ENCODE measurements around the gene PRSS57. TPM values are rescaled to one million over a fixed set of nuclear protein-coding genes. Genes with fewer than 3 reads are reported as not detected.
"Not testable (repeated sequence)": the region's sequence is repeated elsewhere in the genome, so short reads cannot be mapped to it uniquely, and the experiment has no call there.

PRSS57 gene
- polyA plus RNA-seq, 3 donors: 0.16 to 1.4 (median 0.78) TPM

- H2AFZ ChIP-seq (ENCODE audit: insufficient read depth, low read depth, low read length, poor library complexity, severe bottlenecking): no peak overlapping the region
- no peaks in the 10 kb centered on the region for H3K36me3 Mint-ChIP-seq
- H3K36me3 ChIP-seq (replicated peaks in 1 of 2; ENCODE audit: control insufficient read depth in 1 of 2, insufficient read depth in 2 of 2, low read length in 2 of 2): no peaks in the 10 kb centered on the region
- H3K4me1 ChIP-seq (ENCODE audit: control insufficient read depth in 1 of 2, insufficient read depth in 2 of 2, low read length in 2 of 2): no peaks in the 10 kb centered on the region
- intact Hi-C loops (cut with micrococcal nuclease): loop anchor here in 1 of 2 donors (5.0 kb wide), 1 partner anchor 149 kb away; no protein-coding TSS in a partner anchor
- H3K27ac ChIP-seq (ENCODE audit: low read depth in 1 of 2, low read length in 2 of 2): no peak overlapping the region
- no peak overlapping the region for H3K9ac ChIP-seq (ENCODE audit: insufficient read depth, low read length, poor library complexity, severe bottlenecking)
- WGBS (ENCODE audit: insufficient coverage): 100% methylated on average over 7 of the region's 16 CpGs
- no peak overlapping the region for H3K4me3 Mint-ChIP-seq
- H3K27ac Mint-ChIP-seq: peak overlapping the region in 1 of 7 donors; percentile 13
- H4K20me1 ChIP-seq (ENCODE audit: insufficient read depth, low read length): no peaks in the 10 kb centered on the region
- H3K27me3 Mint-ChIP-seq (ENCODE audit: low read depth in 3 of 3): peaks cover 0 to 12% (median 2%) of the 10 kb centered on the region in 3 donors
- no peak overlapping the region for H3K4me3 ChIP-seq (replicated peaks in 1 of 3; ENCODE audit: low read depth in 2 of 3, low read length in 3 of 3)
- H3K9me3 ChIP-seq (replicated peaks in 1 of 2; ENCODE audit: control insufficient read depth in 1 of 2, insufficient read depth in 1 of 2, low read length in 2 of 2): no peaks in the 10 kb centered on the region
- no peak for TF ChIP-seq CTCF (IDR thresholded peaks at IDR 0.05)
- H3K9me3 Mint-ChIP-seq: no peaks in the 10 kb centered on the region
- H3K27me3 ChIP-seq (ENCODE audit: control insufficient read depth in 2 of 2, insufficient read depth in 2 of 2, low read length in 2 of 2): no peaks in the 10 kb centered on the region
- peaks cover 6% of the 10 kb centered on the region for H3K4me1 Mint-ChIP-seq
- H3K79me2 ChIP-seq (ENCODE audit: insufficient read depth, low read length): no peaks in the 10 kb centered on the region
- H3K4me2 ChIP-seq (replicated peaks; ENCODE audit: extremely low read depth, low read length, poor library complexity, severe bottlenecking): no peak overlapping the region
- no peak for DNase-seq
Measured at GRCh38 chr19:731000-731399, 35.7 kb upstream of the PRSS57 start.

DNA sequence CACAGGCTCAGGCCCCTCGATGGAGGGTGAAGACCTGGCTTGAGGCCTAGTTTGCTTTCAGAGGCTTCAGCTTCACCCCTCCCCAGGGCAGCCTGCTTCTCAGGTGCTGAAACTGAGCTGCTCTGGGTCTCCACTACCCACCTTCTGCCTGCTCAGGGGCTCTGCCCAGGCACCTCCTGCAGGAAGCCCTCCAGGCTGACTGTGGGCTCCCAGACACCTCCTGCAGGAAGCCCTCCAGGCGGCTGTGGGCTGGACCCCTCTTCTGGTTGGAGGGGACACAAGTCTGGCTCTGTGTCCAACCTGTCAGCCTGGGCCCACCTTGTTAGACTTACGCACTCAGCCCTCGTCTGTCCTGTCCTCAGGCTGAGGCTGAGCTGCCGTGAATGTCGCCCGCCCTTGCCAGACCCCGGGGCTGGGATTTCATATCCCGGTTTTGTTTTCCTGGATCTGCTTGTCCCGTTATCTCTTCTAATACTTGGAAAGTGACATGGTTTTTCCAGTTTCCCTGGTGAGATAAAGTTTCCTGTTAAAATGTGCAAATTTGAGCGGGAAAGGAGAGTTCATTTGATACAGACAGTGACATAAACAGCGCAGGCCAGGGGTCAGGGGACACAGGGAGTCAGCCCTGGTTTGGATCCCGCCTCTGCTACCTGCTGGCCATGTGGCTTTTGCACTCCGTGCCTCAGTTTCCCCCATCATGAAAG lies 34.9 kb upstream of the PRSS57 start:
- no peak for TF ChIP-seq CTCF (IDR thresholded peaks at IDR 0.05)
- no peaks in the 10 kb centered on the region for H3K79me2 ChIP-seq (ENCODE audit: insufficient read depth, low read length)
- no peaks in the 10 kb centered on the region for H3K36me3 Mint-ChIP-seq
- H3K4me3 Mint-ChIP-seq: no peak overlapping the region
- no peaks in the 10 kb centered on the region for H3K27me3 ChIP-seq (ENCODE audit: control insufficient read depth in 2 of 2, insufficient read depth in 2 of 2, low read length in 2 of 2)
- H3K4me1 Mint-ChIP-seq: peaks cover 6% of the 10 kb centered on the region
- H3K27ac Mint-ChIP-seq: no peak overlapping the region
- no peaks in the 10 kb centered on the region for H3K36me3 ChIP-seq (replicated peaks in 1 of 2; ENCODE audit: control insufficient read depth in 1 of 2, insufficient read depth in 2 of 2, low read length in 2 of 2)
- no peak overlapping the region for H2AFZ ChIP-seq (ENCODE audit: insufficient read depth, low read depth, low read length, poor library complexity, severe bottlenecking)
- no peaks in the 10 kb centered on the region for H3K4me1 ChIP-seq (ENCODE audit: control insufficient read depth in 1 of 2, insufficient read depth in 2 of 2, low read length in 2 of 2)
- peaks cover 0 to 12% (median 2%) of the 10 kb centered on the region in 3 donors for H3K27me3 Mint-ChIP-seq (ENCODE audit: low read depth in 3 of 3)
- no peak overlapping the region for H3K4me2 ChIP-seq (replicated peaks; ENCODE audit: extremely low read depth, low read length, poor library complexity, severe bottlenecking)
- no peak for DNase-seq
- no peak overlapping the region for H3K9ac ChIP-seq (ENCODE audit: insufficient read depth, low read length, poor library complexity, severe bottlenecking)
- H3K9me3 ChIP-seq (replicated peaks in 1 of 2; ENCODE audit: control insufficient read depth in 1 of 2, insufficient read depth in 1 of 2, low read length in 2 of 2): no peaks in the 10 kb centered on the region
- intact Hi-C loops (cut with micrococcal nuclease): loop anchor here in 1 of 2 donors (5.0 kb wide), 1 partner anchor 148 kb away; no protein-coding TSS in a partner anchor
- 94% methylated on average over 12 of the region's 14 CpGs for WGBS (ENCODE audit: insufficient coverage)
- H3K4me3 ChIP-seq (replicated peaks in 1 of 3; ENCODE audit: low read depth in 2 of 3, low read length in 3 of 3): no peak overlapping the region
- no peaks in the 10 kb centered on the region for H4K20me1 ChIP-seq (ENCODE audit: insufficient read depth, low read length)
- H3K9me3 Mint-ChIP-seq: no peaks in the 10 kb centered on the region
- H3K27ac ChIP-seq (ENCODE audit: low read depth in 1 of 2, low read length in 2 of 2): no peak overlapping the region

DNA sequence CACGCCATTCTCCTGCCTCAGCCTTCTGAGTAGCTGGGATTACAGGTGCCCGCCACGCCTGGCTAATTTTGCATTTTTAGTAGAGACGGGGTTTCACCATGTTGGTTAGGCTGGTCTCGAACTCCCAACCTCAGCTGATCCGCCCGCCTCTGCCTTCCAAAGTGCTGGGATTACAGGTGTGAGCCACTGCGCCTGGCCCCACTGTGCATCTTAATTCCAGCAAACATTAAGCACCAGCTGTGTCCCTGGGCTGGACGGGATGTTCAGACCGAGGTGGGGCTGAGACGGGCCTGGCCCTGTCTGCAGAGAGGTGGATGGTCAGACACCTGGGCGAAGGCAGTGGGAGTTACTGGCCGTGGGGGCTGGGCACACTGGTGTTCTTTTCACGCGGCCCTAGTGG lies 34.3 kb upstream of the PRSS57 start:
- H3K4me2 ChIP-seq (replicated peaks; ENCODE audit: extremely low read depth, low read length, poor library complexity, severe bottlenecking); H3K4me1 ChIP-seq (ENCODE audit: control insufficient read depth in 1 of 2, insufficient read depth in 2 of 2, low read length in 2 of 2): not testable (repeated sequence)
- 97% methylated on average over 6 of the region's 15 CpGs for WGBS (ENCODE audit: insufficient coverage)

More for the DNA sequence above, 34.3 kb upstream of the PRSS57 start:
- H3K9me3 ChIP-seq (replicated peaks in 1 of 2; ENCODE audit: control insufficient read depth in 1 of 2, insufficient read depth in 1 of 2, low read length in 2 of 2); H3K4me3 ChIP-seq (replicated peaks in 1 of 3; ENCODE audit: low read depth in 2 of 3, low read length in 3 of 3); H3K9me3 Mint-ChIP-seq; H3K79me2 ChIP-seq (ENCODE audit: insufficient read depth, low read length); H2AFZ ChIP-seq (ENCODE audit: insufficient read depth, low read depth, low read length, poor library complexity, severe bottlenecking); H3K36me3 Mint-ChIP-seq; DNase-seq; H3K4me3 Mint-ChIP-seq; H3K27me3 ChIP-seq (ENCODE audit: control insufficient read depth in 2 of 2, insufficient read depth in 2 of 2, low read length in 2 of 2); H3K4me1 Mint-ChIP-seq; H3K36me3 ChIP-seq (replicated peaks in 1 of 2; ENCODE audit: control insufficient read depth in 1 of 2, insufficient read depth in 2 of 2, low read length in 2 of 2); intact Hi-C loops (cut with micrococcal nuclease); H3K27ac ChIP-seq (ENCODE audit: low read depth in 1 of 2, low read length in 2 of 2); H4K20me1 ChIP-seq (ENCODE audit: insufficient read depth, low read length); H3K9ac ChIP-seq (ENCODE audit: insufficient read depth, low read length, poor library complexity, severe bottlenecking): not testable (repeated sequence)
- Mint-ChIP-seq H3K27me3 (ENCODE audit: low read depth in 3 of 3) (peaks cover 0 to 12% (median 2%) of the 10 kb centered on the region in 3 donors), H3K27ac (peak overlapping the region in 1 of 7 donors; percentile 33)

Data from CD14-positive monocyte (primary cell).